ENCODE measurements around the gene MRAP.

MRAP gene

DNA sequence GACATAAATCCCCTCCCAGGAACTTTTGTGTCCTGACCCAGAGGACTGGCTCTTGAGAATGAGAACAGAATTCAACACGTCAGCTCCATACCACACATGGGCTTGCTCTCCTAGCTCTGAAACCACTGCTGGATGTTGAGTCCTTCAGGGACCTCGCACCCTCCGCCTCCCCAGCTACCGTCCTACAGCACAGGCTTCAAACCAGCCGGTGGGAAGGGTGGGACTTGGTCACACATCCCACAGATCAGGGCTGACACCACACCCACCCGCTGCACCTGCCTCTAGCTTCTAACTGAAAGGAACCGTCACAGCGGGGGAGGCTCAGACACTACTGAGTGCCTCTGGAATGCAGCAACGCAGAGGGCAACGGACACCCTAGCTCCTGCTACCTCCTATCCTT is 24.0 kb downstream of the MRAP start:
- Histone ChIP-seq H3K9me3 (no peaks in the 10 kb centered on the region), H3K27ac (no peak overlapping the region), H3K27me3 (no peaks in the 10 kb centered on the region), H3K4me3 (no peak overlapping the region), H3K36me3 (peaks cover 75 to 91% (median 80%) of the 10 kb centered on the region in 3 donors), H3K4me1 (no peaks in the 10 kb centered on the region)
- DNase-seq: no peak
- TF ChIP-seq CTCF (IDR thresholded peaks at IDR 0.05): no peak
- intact Hi-C loops (cut with DNase I; ENCODE audit: low total_unique reads): no loop called here

DNA sequence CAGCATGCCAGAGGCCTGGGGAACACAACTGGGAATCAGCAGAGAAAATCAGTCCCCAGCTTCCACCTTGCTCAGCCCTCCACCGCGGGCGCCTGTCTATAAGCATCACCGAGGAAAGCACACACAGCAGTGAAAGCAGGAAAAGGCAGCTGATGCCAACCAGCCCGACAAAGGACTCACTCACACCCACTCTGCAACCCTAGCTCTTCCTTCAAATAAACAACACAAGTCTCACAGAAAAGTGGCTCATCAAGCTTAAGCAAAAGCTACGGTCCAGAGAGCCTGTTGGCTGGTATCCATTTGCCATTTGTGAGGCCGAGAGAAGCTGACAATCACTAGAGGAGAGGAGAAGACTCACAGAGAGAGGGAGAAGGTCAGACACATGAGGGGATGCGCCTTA is 27.1 kb downstream of the MRAP start:
- H3K36me3 ChIP-seq: peaks cover 45 to 64% (median 51%) of the 10 kb centered on the region in 3 donors
- H3K9me3 ChIP-seq: no peaks in the 10 kb centered on the region
- H3K27me3 ChIP-seq: no peaks in the 10 kb centered on the region
- no peak overlapping the region for H3K4me3 ChIP-seq
- no peak for TF ChIP-seq CTCF (IDR thresholded peaks at IDR 0.05)
- H3K4me1 ChIP-seq: peaks cover 0 to 26% (median 6%) of the 10 kb centered on the region in 4 donors
- no peak overlapping the region for H3K27ac ChIP-seq
- DNase-seq: peak in 1 of 2 donors; percentile 27
- intact Hi-C loops (cut with DNase I; ENCODE audit: low total_unique reads): no loop called here

- peak overlapping the region; percentile 47 to 51 for H3K27ac ChIP-seq
- intact Hi-C loops (cut with DNase I; ENCODE audit: low total_unique reads): no loop called here
- TF ChIP-seq CTCF (IDR thresholded peaks at IDR 0.05): no peak
- H3K4me1 ChIP-seq: peaks cover 0 to 26% (median 6%) of the 10 kb centered on the region in 4 donors
- H3K9me3 ChIP-seq: no peaks in the 10 kb centered on the region
- no peak for DNase-seq
- no peak overlapping the region for H3K4me3 ChIP-seq
- H3K27me3 ChIP-seq: no peaks in the 10 kb centered on the region
- H3K36me3 ChIP-seq: peaks cover 27 to 60% (median 42%) of the 10 kb centered on the region in 3 donors
Measured at GRCh38 chr21:32328595-32328994, 29.9 kb downstream of the MRAP start.

DNA sequence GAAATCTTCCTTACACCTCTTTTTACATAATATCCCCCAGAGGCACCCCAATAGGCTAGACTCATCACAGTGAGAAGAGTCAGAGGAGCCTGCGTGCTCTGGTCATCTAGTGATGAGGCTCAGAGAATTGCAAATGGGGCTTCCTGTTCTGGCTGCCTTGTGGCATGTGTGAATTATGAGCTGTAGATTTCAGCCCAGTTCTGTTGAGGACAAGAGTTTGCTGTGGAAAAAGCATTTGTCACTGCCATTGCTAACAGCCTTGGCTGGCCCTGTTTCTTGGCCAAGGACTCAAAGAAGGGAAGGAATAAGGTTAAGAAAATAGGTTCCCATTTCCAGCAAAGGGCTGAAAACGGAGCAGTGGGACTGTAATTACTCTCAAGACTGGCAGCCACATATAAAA is 30.7 kb downstream of the MRAP start:
- peak overlapping the region; percentile 47 to 51 for H3K27ac ChIP-seq
- H3K4me3 ChIP-seq: no peak overlapping the region
- peaks cover 27 to 60% (median 42%) of the 10 kb centered on the region in 3 donors for H3K36me3 ChIP-seq
- DNase-seq: peak; percentile 34 to 67
- no peaks in the 10 kb centered on the region for H3K27me3 ChIP-seq
- intact Hi-C loops (cut with DNase I; ENCODE audit: low total_unique reads): no loop called here
- no peaks in the 10 kb centered on the region for H3K9me3 ChIP-seq
- no peak for TF ChIP-seq CTCF (IDR thresholded peaks at IDR 0.05)
- peaks cover 0 to 26% (median 6%) of the 10 kb centered on the region in 4 donors for H3K4me1 ChIP-seq

- no peaks in the 10 kb centered on the region for H3K27me3 ChIP-seq
- no peak for DNase-seq
- peaks cover 0 to 26% (median 6%) of the 10 kb centered on the region in 4 donors for H3K4me1 ChIP-seq
- intact Hi-C loops (cut with DNase I; ENCODE audit: low total_unique reads): no loop called here
- H3K4me3 ChIP-seq: no peak overlapping the region
- H3K36me3 ChIP-seq: peaks cover 27 to 60% (median 42%) of the 10 kb centered on the region in 3 donors
- H3K9me3 ChIP-seq: no peaks in the 10 kb centered on the region
- TF ChIP-seq CTCF (IDR thresholded peaks at IDR 0.05): no peak
- peak overlapping the region in 1 of 2 donors; percentile 47 for H3K27ac ChIP-seq
Measured at GRCh38 chr21:32329776-32330175, 31.1 kb downstream of the MRAP start.
